Subcutaneous adipose tissue (tissue), 4 donors: ENCODE measurements around the gene CCL22. TPM values are rescaled to one million over a fixed set of nuclear protein-coding genes. Genes with fewer than 3 reads are reported as not detected.

Source experiments
- CTCF ChIP-seq: fragments of 450-650 bp; IDR thresholded peaks from one replicate; pipeline ENCODE4 v1.5.1; 2016; ENCODE audit warnings: low read depth, mild to moderate bottlenecking, control low read depth, antibody characterized with exemption, moderate library complexity
- total RNA-seq, 4 donors: library from RNA; depleted of rRNA; stranded (reverse); fragments of >200 nt; gene quantifications; one replicate each; pipeline ENCODE4 v1.1.0, GENCODE V29; 2016

Gene CCL22
- total RNA-seq, 4 donors from 2014 or later: 0.33 to 3.9 TPM; not detected in 2

DNA sequence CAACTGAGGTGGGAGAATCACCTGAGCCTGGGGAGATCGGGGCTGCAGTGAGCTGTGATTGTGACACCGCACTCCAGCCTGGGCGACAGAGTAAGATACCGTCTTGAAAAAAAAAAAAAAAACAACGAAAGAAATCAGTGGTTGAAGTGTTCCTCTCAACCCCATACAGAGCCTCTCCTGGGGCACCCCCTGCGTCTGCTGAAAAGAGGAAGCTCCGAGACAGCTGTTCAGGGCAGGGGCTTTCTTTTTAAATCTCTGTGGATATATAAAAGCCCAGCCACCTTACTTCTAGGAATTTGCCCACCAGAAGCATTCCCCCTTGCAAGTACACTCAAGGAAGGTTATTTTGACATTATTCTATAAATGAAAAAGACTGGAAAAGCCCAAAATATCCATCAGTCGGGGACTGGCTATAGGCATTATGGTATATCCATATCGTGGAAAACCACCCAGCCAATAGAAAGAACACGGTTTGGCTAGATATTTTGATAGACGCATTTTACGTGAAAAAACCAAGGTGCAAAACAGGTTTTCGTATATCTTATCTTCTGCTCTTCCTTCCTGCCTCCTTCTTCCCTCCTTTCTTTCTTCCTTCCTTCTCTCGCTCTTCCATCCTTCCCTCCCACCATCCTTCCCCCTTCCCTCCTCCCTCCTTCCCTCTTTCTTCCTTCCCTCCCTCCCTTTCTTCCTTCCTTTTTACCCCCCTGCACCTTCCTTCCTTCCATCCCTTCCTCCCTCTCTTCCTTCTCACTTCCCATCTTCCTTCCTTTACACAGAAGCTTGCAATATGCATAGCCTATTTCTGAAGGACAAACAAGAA lies 9.2 kb upstream of the CCL22 start:
- no peak for TF ChIP-seq CTCF

GRCh38 chr16:57352636-57353047 lies 5.9 kb upstream of the CCL22 start:
- no peak for TF ChIP-seq CTCF

DNA sequence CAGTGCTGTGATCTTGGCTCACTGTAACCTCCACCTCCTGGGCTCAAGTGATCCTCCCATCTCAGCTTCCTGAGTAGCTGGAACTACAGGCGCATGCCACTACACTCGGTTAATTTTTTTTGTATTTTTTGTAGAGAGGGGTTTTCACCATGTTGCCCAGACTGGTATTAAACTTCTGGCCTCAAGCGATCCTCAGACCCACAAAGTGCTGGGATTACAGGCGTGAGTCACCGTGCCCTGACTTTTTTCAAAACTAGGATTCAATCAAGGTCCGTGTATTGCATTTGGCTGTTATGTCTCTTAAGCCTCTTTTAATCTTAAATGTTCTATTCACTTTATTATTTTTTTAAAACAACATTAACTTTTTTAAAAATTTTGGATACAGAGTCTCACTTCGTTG lies 4.3 kb upstream of the CCL22 start:
- TF ChIP-seq CTCF: no peak

DNA sequence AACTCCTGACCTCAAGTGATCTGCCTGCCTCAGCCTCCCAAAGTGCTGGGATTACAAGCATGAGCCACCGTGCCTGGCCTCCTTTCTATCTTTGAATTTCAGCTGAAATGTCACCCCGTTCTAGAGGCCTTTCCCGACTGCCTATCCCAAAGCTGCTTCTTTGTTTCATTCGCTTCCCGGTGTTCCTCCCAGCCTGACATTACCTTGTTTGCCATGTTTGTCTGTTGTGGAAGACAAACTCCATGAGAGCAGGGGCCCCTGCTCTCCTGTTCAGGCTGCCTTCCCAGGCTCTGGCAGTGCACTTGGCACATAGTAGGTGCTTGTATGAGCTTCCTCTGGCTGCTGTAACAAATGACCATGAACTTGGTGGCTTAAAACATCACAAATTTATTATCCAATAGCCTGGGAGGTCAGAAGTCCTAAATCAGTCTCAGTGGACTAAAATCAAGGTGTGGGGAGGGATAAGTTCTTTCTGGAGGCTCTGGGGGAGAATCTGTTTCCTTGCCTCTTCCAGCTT lies 2.6 kb upstream of the CCL22 start:
- TF ChIP-seq CTCF: no peak

- no peak for TF ChIP-seq CTCF
Observed at GRCh38 chr16:57356547-57356946, 2.0 kb upstream of the CCL22 start.

DNA sequence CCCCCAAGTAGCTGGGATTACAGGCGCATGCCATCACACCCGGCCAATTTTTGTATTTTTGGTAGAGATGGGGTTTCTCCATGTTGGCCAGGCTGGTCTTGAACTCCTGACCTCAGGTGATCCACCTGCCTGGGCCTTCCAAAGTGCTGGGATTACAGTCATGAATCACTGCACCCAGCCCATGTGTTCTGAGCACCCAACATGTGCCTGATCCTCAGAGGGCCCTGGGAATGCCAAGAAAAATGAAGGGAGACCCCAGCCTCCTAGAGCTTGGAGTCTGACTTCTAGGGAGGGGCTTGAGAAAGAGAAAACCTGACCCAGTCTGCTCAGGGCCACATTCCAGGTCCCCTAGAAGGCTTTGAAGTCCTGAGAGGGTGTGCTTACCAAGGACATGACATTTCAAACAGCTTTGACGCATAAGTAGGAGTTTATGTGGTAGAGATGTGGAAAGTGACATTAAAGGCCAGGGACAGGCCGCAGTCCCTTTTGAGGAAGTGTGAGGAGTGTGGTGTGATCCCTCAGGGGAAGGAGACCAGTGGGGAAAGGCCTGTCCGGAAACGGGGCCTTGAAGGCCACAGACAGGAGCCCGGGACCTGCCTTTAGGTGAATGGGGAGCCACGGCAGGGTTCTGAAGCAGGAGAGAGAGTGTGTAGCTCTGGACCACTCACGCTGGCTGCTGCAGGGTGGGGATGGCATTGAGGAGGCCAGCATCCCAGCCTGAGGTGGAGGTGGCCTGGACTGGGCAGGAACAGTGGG lies 1.1 kb upstream of the CCL22 start:
- TF ChIP-seq CTCF: no peak

GRCh38 chr16:57358086-57358420 lies 530 bp upstream of the CCL22 start:
- no peak for TF ChIP-seq CTCF
